Measurements from ENCODE around the gene ELMOD3.
"Not testable (repeated sequence)": the region's sequence is repeated elsewhere in the genome, so short reads cannot be mapped to it uniquely, and the experiment has no call there.

The ELMOD3 gene

GRCh38 chr2:85323351-85323987, 31.1 kb upstream of the ELMOD3 start:
- Histone ChIP-seq H3K4me3 (ENCODE audit: low read length) (no peak overlapping the region), H3K9ac (ENCODE audit: low read length) (no peak overlapping the region), H3K36me3 (ENCODE audit: control insufficient read depth, insufficient read depth, low read length) (peaks cover 5% of the 10 kb centered on the region), H3K4me1 (ENCODE audit: control insufficient read depth, insufficient read depth, low read length) (peaks cover 23% of the 10 kb centered on the region), H3K9me3 (ENCODE audit: control insufficient read depth, low read length) (no peaks in the 10 kb centered on the region), H3K27me3 (ENCODE audit: control insufficient read depth, insufficient read depth, low read length) (no peaks in the 10 kb centered on the region)

GRCh38 chr2:85323988-85324367, 30.6 kb upstream of the ELMOD3 start:
- not testable (repeated sequence) for H3K36me3 ChIP-seq (ENCODE audit: control insufficient read depth, insufficient read depth, low read length); H3K9ac ChIP-seq (ENCODE audit: low read length); H3K4me3 ChIP-seq (ENCODE audit: low read length); H3K27me3 ChIP-seq (ENCODE audit: control insufficient read depth, insufficient read depth, low read length); H3K9me3 ChIP-seq (ENCODE audit: control insufficient read depth, low read length)
- peaks cover 23% of the 10 kb centered on the region for H3K4me1 ChIP-seq (ENCODE audit: control insufficient read depth, insufficient read depth, low read length)

DNA sequence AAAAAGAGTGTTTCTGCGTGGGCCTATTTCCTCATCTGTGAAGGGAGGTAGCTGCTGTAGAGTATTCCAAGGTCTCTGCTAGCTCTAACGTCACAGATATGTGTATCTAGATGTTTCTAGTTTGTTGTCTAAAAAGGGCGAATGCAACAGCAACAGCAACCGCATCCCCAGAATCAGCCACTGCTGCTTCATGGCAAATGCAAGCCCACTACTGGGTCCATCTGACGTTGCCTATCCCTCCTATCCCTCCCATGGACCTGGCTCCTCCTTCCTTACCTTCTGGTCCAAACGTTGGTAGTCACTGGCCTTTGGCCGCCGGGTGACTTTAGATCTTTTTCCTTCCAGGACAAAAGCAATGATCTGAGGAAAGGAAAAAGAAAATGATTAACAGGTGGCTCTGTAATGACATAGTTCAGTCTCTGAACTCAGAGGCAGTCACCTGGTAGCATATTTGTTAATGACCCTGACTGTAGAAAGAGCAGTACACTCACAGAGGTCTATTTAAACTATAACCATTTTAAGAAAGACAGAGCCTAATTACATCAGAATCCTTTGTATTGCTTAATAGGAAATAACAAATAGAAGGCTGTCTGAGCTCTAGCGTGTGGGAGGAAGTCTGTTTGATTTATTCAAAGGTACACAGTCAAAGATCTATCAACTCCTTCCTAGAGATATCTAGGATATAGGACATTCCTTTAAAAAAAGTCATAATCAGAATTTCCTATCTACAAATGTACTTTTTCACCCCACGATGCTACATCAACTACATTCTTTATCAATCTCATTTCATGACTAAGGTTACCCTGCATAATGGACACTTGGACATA, 29.7 kb upstream of the ELMOD3 start:
- Histone ChIP-seq H3K36me3 (ENCODE audit: control insufficient read depth, insufficient read depth, low read length) (peaks cover 5% of the 10 kb centered on the region), H3K27me3 (ENCODE audit: control insufficient read depth, insufficient read depth, low read length) (no peaks in the 10 kb centered on the region), H3K4me1 (ENCODE audit: control insufficient read depth, insufficient read depth, low read length) (peaks cover 23% of the 10 kb centered on the region), H3K9ac (ENCODE audit: low read length) (peak overlapping the region; percentile 46), H3K9me3 (ENCODE audit: control insufficient read depth, low read length) (no peaks in the 10 kb centered on the region), H3K4me3 (ENCODE audit: low read length) (peak overlapping the region; percentile 95)

DNA sequence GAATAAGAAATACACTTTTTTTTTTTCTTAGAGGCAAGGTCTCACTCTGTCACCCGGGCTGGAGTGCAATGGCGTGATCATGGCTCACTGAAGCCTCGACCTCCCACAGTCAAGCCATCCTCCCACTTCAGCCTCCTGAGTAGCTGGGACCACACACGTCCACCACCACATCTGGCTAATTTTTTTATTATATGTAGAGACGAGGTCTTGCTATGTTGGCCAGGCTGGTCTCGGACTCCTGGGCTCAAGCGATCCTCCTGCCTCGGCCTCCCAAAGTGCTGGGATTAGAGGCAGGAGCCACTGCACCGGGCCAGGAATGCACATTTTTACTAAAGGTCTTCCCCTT, 29.1 kb upstream of the ELMOD3 start:
- Histone ChIP-seq H3K9me3 (ENCODE audit: control insufficient read depth, low read length) (no peaks in the 10 kb centered on the region), H3K36me3 (ENCODE audit: control insufficient read depth, insufficient read depth, low read length) (peaks cover 5% of the 10 kb centered on the region), H3K4me3 (ENCODE audit: low read length) (peak overlapping the region; percentile 95), H3K4me1 (ENCODE audit: control insufficient read depth, insufficient read depth, low read length) (peaks cover 23% of the 10 kb centered on the region), H3K9ac (ENCODE audit: low read length) (peak overlapping the region; percentile 100), H3K27me3 (ENCODE audit: control insufficient read depth, insufficient read depth, low read length) (no peaks in the 10 kb centered on the region)

GRCh38 chr2:85326406-85327159, 28.0 kb upstream of the ELMOD3 start:
- Histone ChIP-seq H3K9ac (ENCODE audit: low read length) (peak overlapping the region; percentile 100), H3K36me3 (ENCODE audit: control insufficient read depth, insufficient read depth, low read length) (peaks cover 5% of the 10 kb centered on the region), H3K27me3 (ENCODE audit: control insufficient read depth, insufficient read depth, low read length) (no peaks in the 10 kb centered on the region), H3K4me1 (ENCODE audit: control insufficient read depth, insufficient read depth, low read length) (peaks cover 23% of the 10 kb centered on the region), H3K9me3 (ENCODE audit: control insufficient read depth, low read length) (no peaks in the 10 kb centered on the region), H3K4me3 (ENCODE audit: low read length) (peak overlapping the region; percentile 95)

DNA sequence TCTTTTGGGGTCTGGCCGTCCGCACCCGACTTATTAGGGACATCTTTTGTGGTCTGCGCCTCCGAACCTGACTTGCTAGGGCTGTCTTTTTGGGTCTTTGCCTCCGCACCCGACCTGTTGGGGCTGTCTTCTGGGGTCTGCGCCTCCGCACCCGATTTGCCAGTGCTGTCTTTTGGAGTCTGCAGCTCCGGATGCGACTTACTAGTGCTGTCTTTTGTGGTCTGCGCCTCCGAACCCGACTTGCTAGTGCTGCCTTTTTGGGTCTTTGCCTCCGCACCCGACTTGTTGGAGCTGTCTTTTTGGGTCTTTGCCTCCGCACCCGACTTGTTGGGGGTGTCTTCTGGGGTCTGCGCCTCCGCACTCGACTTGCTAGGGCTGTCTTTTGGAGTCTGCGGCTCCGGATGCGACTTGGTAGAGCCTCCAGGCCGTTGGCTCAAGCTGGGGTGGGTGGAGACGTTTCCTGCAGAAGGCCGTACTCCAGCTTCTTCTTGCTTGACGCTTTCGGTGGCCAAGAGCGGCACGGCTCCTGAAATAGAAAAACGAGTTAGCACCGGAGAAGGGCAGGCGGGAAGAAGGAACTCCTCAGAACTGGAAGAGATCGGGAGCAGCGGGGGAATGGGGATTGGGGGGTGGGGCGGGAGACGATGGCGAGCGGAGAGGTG, 27.3 kb upstream of the ELMOD3 start:
- H3K36me3 ChIP-seq (ENCODE audit: control insufficient read depth, insufficient read depth, low read length): peaks cover 5% of the 10 kb centered on the region
- peak overlapping the region; percentile 95 for H3K4me3 ChIP-seq (ENCODE audit: low read length)
- peak overlapping the region; percentile 100 for H3K9ac ChIP-seq (ENCODE audit: low read length)
- no peaks in the 10 kb centered on the region for H3K9me3 ChIP-seq (ENCODE audit: control insufficient read depth, low read length)
- no peaks in the 10 kb centered on the region for H3K27me3 ChIP-seq (ENCODE audit: control insufficient read depth, insufficient read depth, low read length)
- peaks cover 23% of the 10 kb centered on the region for H3K4me1 ChIP-seq (ENCODE audit: control insufficient read depth, insufficient read depth, low read length)

GRCh38 chr2:85327822-85328617, 26.5 kb upstream of the ELMOD3 start, which contains the start of gene TGOLN2:
TGOLN2 (minus strand) TSS chr2:85327989; CDS start chr2:85327962, 27 bp downstream.
- peak within 1 kb of the TSS; percentile 100 for H3K9ac ChIP-seq (ENCODE audit: low read length)
- peaks cover 5% of the 10 kb centered on the region for H3K36me3 ChIP-seq (ENCODE audit: control insufficient read depth, insufficient read depth, low read length)
- H3K4me1 ChIP-seq (ENCODE audit: control insufficient read depth, insufficient read depth, low read length): peaks cover 23% of the 10 kb centered on the region
- no peaks in the 10 kb centered on the region for H3K9me3 ChIP-seq (ENCODE audit: control insufficient read depth, low read length)
- peak within 1 kb of the TSS; percentile 95 for H3K4me3 ChIP-seq (ENCODE audit: low read length)
- no peaks in the 10 kb centered on the region for H3K27me3 ChIP-seq (ENCODE audit: control insufficient read depth, insufficient read depth, low read length)

DNA sequence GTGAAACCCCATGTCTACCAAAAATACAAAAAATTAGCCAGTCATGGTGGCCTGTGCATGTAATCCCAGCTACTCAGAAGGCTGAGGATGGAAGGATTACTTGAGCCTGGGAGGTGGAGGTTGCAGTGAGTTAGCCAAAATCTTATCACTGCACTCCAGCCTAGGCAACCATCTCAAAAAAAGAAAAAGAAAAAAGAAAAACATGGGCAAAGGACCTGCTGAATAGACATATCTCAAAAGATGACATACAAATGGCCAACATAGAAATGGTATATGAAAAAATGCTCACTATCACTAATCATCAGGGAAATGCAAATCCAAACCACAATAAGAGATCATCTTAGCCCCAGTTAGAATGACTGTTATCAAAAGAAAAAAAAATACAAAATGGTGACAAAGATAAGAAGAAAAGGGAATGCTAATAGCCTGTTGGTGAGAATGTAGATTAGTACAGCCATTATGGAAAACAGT, 25.4 kb upstream of the ELMOD3 start:
- Histone ChIP-seq H3K9ac (ENCODE audit: low read length) (no peak overlapping the region), H3K4me1 (ENCODE audit: control insufficient read depth, insufficient read depth, low read length) (peaks cover 23% of the 10 kb centered on the region), H3K9me3 (ENCODE audit: control insufficient read depth, low read length) (no peaks in the 10 kb centered on the region), H3K4me3 (ENCODE audit: low read length) (no peak overlapping the region), H3K27me3 (ENCODE audit: control insufficient read depth, insufficient read depth, low read length) (no peaks in the 10 kb centered on the region), H3K36me3 (ENCODE audit: control insufficient read depth, insufficient read depth, low read length) (no peaks in the 10 kb centered on the region)

- not testable (repeated sequence) for H3K9ac ChIP-seq (ENCODE audit: low read length); H3K27me3 ChIP-seq (ENCODE audit: control insufficient read depth, insufficient read depth, low read length); H3K4me3 ChIP-seq (ENCODE audit: low read length); H3K9me3 ChIP-seq (ENCODE audit: control insufficient read depth, low read length); H3K36me3 ChIP-seq (ENCODE audit: control insufficient read depth, insufficient read depth, low read length)
- peaks cover 20% of the 10 kb centered on the region for H3K4me1 ChIP-seq (ENCODE audit: control insufficient read depth, insufficient read depth, low read length)
Observed at GRCh38 chr2:85329701-85330100, 24.9 kb upstream of the ELMOD3 start.

DNA sequence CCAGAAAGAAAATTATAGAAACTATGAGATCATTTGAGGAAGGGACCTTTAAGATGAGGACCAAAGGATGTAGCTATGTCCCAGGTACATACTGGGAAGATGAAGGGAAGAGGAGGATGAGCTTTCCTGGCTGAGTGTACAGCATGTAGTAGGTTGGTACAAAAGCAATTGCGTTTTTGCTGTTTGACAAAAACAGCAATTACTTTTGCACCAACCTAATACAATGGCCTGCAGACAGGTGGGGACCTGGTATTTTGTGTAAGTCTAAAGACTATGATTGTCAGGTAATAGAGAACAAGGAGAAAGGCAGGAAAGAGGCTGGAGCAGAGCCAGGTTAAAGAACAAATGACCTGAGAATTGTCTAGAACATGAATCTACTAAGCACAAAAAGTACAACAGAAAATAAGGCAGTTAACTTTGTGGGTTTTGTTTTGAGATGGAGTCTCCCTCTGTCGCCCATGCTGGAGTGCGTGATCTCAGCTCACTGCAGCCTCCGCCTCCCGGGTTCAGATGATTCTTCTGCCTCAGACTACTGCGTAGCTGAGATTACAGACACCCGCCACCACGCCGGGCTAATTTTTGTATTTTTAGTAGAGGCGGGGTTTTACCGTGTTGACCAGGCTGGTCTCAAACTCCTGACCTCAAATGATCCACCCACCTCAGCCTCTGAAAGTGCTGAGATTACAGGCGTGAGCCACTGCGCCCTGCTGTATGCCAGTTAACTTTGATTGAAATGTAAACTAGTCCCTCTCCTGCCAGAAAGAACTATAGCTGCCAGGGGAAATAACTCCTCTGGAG, 23.5 kb upstream of the ELMOD3 start:
- H3K9ac ChIP-seq (ENCODE audit: low read length): no peak overlapping the region
- H3K36me3 ChIP-seq (ENCODE audit: control insufficient read depth, insufficient read depth, low read length): no peaks in the 10 kb centered on the region
- no peak overlapping the region for H3K4me3 ChIP-seq (ENCODE audit: low read length)
- H3K27me3 ChIP-seq (ENCODE audit: control insufficient read depth, insufficient read depth, low read length): no peaks in the 10 kb centered on the region
- peaks cover 8% of the 10 kb centered on the region for H3K4me1 ChIP-seq (ENCODE audit: control insufficient read depth, insufficient read depth, low read length)
- H3K9me3 ChIP-seq (ENCODE audit: control insufficient read depth, low read length): no peaks in the 10 kb centered on the region

Data from mucosa of stomach (tissue), 1 donor.